GM23338 (cell line): ENCODE data around the gene FERMT3.

Experiments used
- CREB1 ChIP-seq: fragments of 250-450 bp; sonication (Bioruptor Pico); IDR thresholded peaks from 2 replicates; pipeline ENCODE4 v1.5.0; 2020; ENCODE audit warnings: low read depth, mild to moderate bottlenecking, moderate library complexity
- EZH2 ChIP-seq: fragments of 200-600 bp; sonication (generic); IDR thresholded peaks from one replicate; pipeline ENCODE4 v1.8.0; 2017; ENCODE audit warnings: antibody characterized with exemption, mild to moderate bottlenecking, low read depth; ENCODE audit not compliant: unreplicated experiment
- EZH2phosphoT487 ChIP-seq: fragments of 200-600 bp; sonication (generic); IDR thresholded peaks from one replicate; pipeline ENCODE4 v1.8.1; 2018; ENCODE audit warnings: antibody characterized with exemption; ENCODE audit not compliant: unreplicated experiment
- JUNB ChIP-seq: IDR thresholded peaks from one replicate; pipeline ENCODE4 v1.6.1; 2016; ENCODE audit warnings: antibody characterized with exemption; ENCODE audit not compliant: unreplicated experiment
- POLR2AphosphoS5 ChIP-seq: IDR thresholded peaks from 2 replicates; pipeline ENCODE4 v1.6.1; 2016; ENCODE audit warnings: antibody characterized with exemption, low read depth
- TF ChIP-seq, protein P1 (sequence below), 2 experiments: fragments of 200-600 bp in 1 of 2; sonication (generic) in 1 of 2; conservative IDR thresholded peaks; 2 replicates each; pipeline versions ENCODE4 v1.5.1 to v1.6.1; 2016 to 2017; ENCODE audit warnings: antibody characterized with exemption in 2 of 2, low read depth in 2 of 2, mild to moderate bottlenecking in 2 of 2, moderate library complexity in 1 of 2
- TF ChIP-seq, protein P2 (sequence below): IDR thresholded peaks from one replicate; pipeline ENCODE4 v1.6.1; 2018; ENCODE audit warnings: antibody characterized with exemption; ENCODE audit not compliant: unreplicated experiment
- TF ChIP-seq, protein P3 (sequence below): fragments of 250-450 bp; sonication (Bioruptor Pico); IDR thresholded peaks from 2 replicates; pipeline ENCODE4 v1.5.0; 2020; ENCODE audit warnings: mild to moderate bottlenecking, moderate library complexity

DNA sequence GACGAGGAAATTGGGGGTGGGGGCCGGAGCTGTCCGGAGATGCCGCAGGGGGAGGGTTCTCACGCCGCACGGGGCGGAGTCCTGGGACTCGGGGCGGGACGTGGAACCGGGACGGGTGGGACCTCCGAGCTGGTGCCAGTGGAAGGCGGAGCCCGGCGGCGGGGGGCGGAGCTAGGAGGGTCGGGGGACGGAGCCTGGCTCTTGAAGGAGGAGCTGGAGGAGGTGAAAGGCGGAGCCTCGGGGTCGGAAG, 34.6 kb downstream of the FERMT3 start:
- TF ChIP-seq, protein P1, sequence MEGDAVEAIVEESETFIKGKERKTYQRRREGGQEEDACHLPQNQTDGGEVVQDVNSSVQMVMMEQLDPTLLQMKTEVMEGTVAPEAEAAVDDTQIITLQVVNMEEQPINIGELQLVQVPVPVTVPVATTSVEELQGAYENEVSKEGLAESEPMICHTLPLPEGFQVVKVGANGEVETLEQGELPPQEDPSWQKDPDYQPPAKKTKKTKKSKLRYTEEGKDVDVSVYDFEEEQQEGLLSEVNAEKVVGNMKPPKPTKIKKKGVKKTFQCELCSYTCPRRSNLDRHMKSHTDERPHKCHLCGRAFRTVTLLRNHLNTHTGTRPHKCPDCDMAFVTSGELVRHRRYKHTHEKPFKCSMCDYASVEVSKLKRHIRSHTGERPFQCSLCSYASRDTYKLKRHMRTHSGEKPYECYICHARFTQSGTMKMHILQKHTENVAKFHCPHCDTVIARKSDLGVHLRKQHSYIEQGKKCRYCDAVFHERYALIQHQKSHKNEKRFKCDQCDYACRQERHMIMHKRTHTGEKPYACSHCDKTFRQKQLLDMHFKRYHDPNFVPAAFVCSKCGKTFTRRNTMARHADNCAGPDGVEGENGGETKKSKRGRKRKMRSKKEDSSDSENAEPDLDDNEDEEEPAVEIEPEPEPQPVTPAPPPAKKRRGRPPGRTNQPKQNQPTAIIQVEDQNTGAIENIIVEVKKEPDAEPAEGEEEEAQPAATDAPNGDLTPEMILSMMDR (conservative IDR thresholded peaks at IDR 0.05; ENCODE audit: low read depth in 2 of 2), result no peak
- no peak for TF ChIP-seq POLR2AphosphoS5
- no peak for TF ChIP-seq EZH2
- TF ChIP-seq JUNB, result no peak
- TF ChIP-seq CREB1 (CRISPR knock-in tag), result no peak
- TF ChIP-seq, protein P2, sequence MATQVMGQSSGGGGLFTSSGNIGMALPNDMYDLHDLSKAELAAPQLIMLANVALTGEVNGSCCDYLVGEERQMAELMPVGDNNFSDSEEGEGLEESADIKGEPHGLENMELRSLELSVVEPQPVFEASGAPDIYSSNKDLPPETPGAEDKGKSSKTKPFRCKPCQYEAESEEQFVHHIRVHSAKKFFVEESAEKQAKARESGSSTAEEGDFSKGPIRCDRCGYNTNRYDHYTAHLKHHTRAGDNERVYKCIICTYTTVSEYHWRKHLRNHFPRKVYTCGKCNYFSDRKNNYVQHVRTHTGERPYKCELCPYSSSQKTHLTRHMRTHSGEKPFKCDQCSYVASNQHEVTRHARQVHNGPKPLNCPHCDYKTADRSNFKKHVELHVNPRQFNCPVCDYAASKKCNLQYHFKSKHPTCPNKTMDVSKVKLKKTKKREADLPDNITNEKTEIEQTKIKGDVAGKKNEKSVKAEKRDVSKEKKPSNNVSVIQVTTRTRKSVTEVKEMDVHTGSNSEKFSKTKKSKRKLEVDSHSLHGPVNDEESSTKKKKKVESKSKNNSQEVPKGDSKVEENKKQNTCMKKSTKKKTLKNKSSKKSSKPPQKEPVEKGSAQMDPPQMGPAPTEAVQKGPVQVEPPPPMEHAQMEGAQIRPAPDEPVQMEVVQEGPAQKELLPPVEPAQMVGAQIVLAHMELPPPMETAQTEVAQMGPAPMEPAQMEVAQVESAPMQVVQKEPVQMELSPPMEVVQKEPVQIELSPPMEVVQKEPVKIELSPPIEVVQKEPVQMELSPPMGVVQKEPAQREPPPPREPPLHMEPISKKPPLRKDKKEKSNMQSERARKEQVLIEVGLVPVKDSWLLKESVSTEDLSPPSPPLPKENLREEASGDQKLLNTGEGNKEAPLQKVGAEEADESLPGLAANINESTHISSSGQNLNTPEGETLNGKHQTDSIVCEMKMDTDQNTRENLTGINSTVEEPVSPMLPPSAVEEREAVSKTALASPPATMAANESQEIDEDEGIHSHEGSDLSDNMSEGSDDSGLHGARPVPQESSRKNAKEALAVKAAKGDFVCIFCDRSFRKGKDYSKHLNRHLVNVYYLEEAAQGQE, result no peak
- no peak for TF ChIP-seq EZH2phosphoT487
- TF ChIP-seq, protein P3, sequence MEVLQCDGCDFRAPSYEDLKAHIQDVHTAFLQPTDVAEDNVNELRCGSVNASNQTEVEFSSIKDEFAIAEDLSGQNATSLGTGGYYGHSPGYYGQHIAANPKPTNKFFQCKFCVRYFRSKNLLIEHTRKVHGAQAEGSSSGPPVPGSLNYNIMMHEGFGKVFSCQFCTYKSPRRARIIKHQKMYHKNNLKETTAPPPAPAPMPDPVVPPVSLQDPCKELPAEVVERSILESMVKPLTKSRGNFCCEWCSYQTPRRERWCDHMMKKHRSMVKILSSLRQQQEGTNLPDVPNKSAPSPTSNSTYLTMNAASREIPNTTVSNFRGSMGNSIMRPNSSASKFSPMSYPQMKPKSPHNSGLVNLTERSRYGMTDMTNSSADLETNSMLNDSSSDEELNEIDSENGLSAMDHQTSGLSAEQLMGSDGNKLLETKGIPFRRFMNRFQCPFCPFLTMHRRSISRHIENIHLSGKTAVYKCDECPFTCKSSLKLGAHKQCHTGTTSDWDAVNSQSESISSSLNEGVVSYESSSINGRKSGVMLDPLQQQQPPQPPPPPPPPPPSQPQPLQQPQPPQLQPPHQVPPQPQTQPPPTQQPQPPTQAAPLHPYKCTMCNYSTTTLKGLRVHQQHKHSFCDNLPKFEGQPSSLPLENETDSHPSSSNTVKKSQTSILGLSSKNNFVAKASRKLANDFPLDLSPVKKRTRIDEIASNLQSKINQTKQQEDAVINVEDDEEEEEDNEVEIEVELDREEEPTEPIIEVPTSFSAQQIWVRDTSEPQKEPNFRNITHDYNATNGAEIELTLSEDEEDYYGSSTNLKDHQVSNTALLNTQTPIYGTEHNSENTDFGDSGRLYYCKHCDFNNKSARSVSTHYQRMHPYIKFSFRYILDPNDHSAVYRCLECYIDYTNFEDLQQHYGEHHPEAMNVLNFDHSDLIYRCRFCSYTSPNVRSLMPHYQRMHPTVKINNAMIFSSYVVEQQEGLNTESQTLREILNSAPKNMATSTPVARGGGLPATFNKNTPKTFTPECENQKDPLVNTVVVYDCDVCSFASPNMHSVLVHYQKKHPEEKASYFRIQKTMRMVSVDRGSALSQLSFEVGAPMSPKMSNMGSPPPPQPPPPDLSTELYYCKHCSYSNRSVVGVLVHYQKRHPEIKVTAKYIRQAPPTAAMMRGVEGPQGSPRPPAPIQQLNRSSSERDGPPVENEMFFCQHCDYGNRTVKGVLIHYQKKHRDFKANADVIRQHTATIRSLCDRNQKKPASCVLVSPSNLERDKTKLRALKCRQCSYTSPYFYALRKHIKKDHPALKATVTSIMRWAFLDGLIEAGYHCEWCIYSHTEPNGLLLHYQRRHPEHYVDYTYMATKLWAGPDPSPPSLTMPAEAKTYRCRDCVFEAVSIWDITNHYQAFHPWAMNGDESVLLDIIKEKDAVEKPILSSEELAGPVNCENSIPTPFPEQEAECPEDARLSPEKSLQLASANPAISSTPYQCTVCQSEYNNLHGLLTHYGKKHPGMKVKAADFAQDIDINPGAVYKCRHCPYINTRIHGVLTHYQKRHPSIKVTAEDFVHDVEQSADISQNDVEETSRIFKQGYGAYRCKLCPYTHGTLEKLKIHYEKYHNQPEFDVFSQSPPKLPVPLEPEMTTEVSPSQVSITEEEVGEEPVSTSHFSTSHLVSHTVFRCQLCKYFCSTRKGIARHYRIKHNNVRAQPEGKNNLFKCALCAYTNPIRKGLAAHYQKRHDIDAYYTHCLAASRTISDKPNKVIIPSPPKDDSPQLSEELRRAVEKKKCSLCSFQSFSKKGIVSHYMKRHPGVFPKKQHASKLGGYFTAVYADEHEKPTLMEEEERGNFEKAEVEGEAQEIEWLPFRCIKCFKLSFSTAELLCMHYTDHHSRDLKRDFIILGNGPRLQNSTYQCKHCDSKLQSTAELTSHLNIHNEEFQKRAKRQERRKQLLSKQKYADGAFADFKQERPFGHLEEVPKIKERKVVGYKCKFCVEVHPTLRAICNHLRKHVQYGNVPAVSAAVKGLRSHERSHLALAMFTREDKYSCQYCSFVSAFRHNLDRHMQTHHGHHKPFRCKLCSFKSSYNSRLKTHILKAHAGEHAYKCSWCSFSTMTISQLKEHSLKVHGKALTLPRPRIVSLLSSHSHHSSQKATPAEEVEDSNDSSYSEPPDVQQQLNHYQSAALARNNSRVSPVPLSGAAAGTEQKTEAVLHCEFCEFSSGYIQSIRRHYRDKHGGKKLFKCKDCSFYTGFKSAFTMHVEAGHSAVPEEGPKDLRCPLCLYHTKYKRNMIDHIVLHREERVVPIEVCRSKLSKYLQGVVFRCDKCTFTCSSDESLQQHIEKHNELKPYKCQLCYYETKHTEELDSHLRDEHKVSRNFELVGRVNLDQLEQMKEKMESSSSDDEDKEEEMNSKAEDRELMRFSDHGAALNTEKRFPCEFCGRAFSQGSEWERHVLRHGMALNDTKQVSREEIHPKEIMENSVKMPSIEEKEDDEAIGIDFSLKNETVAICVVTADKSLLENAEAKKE (CRISPR knock-in tag), result no peak
